GM13976 (cell line): ENCODE data around the gene DAAM2.

Experiments
- DNase-seq: peaks from one replicate; pipeline ENCODE4 v3.0.0; 2012; ENCODE audit warnings: low spot score
- in situ Hi-C: fragments of 300-500 bp; cut with MboI; formaldehyde crosslinking; loops from one replicate; pipeline ENCODE4 v1.12.0; 2022; ENCODE audit warnings: low sequenced_read_pairs, mixed read lengths, inconsistent platforms; ENCODE audit not compliant: unreplicated experiment
- TF ChIP-seq, protein P1 (sequence below): IDR thresholded peaks from 2 replicates; pipeline ENCODE4 v1.5.1; 2012; ENCODE audit warnings: borderline replicate concordance, mild to moderate bottlenecking; ENCODE audit not compliant: insufficient read depth; ENCODE audit errors: extremely low read depth, missing control alignments, control extremely low read depth

The DAAM2 gene

DNA sequence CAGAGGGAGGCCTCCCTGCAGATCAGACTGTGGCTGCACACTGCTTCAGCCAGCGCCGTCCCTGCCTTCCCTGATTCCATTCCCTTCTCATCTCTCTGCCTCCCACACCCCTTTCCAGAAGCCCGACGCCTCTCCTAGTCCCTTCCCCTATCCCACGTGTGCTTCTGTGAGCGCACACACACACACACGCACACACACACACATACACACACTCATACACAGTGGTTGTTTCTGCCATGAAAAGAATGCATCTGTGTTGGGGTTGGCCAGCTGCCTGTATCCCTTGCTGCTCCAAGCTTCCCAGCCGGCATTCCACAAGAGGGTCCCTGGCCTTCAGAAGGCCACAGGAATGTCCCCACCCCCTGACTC lies 90.3 kb downstream of the DAAM2 start:
- TF ChIP-seq, protein P1, sequence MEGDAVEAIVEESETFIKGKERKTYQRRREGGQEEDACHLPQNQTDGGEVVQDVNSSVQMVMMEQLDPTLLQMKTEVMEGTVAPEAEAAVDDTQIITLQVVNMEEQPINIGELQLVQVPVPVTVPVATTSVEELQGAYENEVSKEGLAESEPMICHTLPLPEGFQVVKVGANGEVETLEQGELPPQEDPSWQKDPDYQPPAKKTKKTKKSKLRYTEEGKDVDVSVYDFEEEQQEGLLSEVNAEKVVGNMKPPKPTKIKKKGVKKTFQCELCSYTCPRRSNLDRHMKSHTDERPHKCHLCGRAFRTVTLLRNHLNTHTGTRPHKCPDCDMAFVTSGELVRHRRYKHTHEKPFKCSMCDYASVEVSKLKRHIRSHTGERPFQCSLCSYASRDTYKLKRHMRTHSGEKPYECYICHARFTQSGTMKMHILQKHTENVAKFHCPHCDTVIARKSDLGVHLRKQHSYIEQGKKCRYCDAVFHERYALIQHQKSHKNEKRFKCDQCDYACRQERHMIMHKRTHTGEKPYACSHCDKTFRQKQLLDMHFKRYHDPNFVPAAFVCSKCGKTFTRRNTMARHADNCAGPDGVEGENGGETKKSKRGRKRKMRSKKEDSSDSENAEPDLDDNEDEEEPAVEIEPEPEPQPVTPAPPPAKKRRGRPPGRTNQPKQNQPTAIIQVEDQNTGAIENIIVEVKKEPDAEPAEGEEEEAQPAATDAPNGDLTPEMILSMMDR = no peak
- DNase-seq = no peak
- in situ Hi-C loops = loop anchor here (25.0 kb wide), 1 partner anchor 520 kb away; no protein-coding TSS in a partner anchor

DNA sequence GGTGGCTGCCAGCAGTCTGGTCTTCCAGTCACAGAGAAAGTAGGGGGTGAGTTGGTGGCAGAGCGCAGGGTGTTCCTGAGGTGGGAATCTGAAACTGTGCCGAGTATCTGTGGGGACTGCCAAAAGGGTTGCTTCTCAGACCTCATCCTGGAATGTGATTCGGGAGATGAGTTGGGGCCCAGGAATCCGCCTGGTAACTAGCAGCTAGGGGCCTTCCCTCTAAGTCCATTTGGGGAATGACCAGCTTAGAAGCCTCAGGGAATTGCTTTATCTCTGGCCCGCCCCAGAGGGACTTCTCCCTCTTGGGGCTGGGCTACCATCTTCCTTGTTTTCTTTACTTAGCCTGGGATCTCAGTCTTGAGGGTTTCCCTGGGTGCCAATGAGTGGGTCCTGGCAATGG lies 92.5 kb downstream of the DAAM2 start:
- no peak for DNase-seq
- in situ Hi-C loops = loop anchor here (25.0 kb wide), 1 partner anchor 522 kb away; no protein-coding TSS in a partner anchor
- TF ChIP-seq, protein P1 = no peak

DNA sequence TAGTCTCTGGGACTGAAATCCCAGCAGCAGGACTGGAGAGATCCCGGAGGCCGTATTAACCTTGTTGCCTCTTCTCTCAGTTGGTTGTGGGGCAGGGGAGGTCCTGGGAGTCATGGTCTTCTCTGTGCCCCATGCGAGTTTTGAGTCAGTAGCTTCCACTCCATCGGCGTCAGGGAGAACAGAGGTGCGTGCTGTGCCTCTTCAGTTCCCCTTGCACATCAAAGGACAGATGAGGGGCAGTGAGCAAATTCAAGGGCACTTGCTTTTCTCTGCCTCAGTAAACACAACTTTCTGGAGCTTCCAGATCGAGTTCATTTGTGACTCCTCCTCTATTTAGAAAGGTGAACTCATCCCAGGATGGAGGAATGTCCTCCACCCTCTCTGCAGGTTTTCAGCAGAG lies 93.5 kb downstream of the DAAM2 start:
- TF ChIP-seq, protein P1 = no peak
- in situ Hi-C loops = loop anchor here (25.0 kb wide), 1 partner anchor 523 kb away; no protein-coding TSS in a partner anchor
- no peak for DNase-seq

DNA sequence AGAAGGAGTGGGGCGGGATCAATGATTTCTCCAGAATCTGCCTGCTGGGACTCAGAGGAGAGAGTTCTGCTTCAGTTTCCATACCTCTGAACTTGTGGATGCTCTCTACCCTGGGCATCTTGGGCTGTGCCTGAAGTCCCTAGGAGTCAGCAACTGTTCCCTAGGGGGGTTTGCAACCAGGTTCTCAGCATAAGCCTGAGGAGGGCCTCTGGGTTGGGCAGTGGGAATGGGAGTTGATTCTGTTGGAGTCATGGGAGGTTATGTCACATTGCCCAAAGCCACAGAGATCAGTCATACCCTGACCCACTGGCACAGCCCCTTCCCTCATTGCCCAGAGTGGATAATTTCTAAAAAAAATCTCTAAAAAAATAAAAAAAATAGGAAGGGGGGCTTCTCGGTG lies 94.7 kb downstream of the DAAM2 start:
- TF ChIP-seq, protein P1 = no peak
- DNase-seq = no peak
- in situ Hi-C loops = loop anchor here (25.0 kb wide), 1 partner anchor 525 kb away; no protein-coding TSS in a partner anchor

DNA sequence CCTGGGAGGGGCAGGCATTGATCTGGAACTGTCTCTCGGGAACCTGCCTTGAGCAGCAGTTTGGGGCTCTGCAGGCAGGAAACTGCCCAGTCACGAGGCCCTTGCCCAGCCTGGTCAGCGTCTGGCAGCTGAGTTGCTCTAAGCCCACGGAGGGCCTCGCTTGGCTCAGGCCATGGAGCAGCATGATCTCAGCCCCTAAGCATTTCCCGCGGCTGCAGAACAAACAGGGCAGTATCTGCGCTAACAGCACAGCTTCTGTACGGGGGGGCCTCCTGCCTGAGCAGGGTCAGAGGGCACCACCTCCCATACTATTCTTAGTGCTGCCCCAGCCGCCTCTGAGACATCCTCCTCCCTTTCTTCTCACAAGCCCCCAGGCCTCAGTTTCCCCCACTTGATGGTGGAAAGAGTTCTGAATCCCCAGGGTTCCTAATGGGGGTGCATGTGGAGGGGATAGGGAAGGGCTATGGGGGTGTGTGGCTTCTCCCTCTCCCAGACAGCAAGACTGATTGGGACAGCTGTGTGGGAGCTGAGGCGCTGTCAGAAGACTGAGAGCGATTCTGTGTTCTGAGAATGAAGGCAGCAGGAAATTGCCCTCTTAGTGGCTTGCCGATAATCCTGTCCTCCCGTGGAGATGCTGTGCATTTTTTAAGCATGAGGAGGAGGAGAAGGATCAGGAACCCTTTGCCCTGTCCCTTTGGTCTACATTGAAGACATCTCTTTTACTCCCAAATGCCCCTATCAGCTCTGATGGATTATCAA lies 95.7 kb downstream of the DAAM2 start:
- no peak for DNase-seq
- in situ Hi-C loops = loop anchor here (25.0 kb wide), 1 partner anchor 526 kb away; no protein-coding TSS in a partner anchor
- TF ChIP-seq, protein P1 = no peak

DNA sequence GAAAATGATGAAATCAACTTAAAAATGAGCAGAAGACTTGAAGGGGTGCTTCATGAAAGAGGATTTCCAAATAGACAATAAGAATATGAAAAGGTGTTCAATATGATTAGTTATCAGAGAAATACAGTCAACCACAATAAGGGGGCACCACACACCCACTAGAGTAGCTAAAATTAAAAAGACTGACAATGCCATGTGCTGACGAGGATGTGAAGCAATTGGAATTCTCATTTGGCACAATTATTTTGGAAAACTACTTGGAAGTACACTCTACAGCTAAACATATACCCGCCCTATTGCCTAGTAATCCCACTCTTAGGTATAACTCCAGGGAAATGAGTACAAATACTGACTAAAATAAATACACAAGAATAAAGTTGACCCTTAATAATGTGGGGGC lies 97.1 kb downstream of the DAAM2 start:
- no peak for DNase-seq
- TF ChIP-seq, protein P1 = no peak
- in situ Hi-C loops = loop anchor here (25.0 kb wide), 1 partner anchor 527 kb away; no protein-coding TSS in a partner anchor
